ENCODE measurements around the gene DPF1.

GRCh38 chr19:38270587-38271167 lies 46.7 kb upstream of the DPF1 start:
- TF ChIP-seq CTCF (conservative IDR thresholded peaks at IDR 0.05) (no peak), ZFX (IDR thresholded peaks at IDR 0.05) (no peak)

Measured in C4-2B (cell line).